ENCODE results near the gene LRRC23. TPM values are rescaled to one million over a fixed set of nuclear protein-coding genes. Genes with fewer than 3 reads are reported as not detected.

Gene LRRC23
- polyA plus RNA-seq, 3 donors = 4.9 to 6.8 (median 5.1) TPM

DNA sequence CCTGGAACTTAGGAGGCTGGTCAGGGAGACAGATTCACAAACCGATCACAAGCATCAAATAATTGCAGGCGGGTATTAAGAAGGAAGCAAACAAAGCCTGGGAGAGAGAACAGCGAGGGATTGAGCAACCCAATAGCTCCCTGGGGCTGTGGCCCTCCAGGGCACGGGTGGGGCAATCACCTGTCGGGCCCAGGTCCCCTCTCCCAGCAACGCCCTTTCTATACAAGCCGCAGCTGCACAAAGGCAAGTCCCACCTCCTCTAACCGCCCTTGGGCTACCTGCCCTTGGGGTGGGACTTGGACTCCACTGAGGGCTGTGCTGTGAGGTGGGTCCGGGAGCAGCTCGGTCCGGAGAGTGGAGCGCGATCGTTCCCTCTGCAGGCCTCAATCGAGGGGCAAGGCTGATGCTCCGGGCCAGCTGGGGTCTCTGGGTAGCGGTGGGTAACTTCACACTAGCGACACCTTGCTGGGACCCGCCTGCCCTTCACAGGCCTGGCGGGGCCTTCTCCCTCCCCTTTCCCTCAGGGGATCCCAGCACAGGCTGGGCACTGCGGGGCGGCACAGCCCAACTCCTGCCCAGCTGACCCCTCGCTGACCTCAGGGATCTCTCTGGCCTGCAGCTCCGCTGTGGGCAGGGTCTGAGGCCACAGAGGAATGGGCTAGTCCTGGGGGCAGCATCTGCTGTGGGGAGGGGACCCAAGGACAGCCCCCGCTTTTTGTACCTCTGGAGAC lies 57.8 kb downstream of the LRRC23 start:
- H3K27me3 Mint-ChIP-seq (ENCODE audit: low read depth in 3 of 3) = peaks cover 0 to 7% (median 0%) of the 10 kb centered on the region in 3 donors
- TF ChIP-seq, protein P1, sequence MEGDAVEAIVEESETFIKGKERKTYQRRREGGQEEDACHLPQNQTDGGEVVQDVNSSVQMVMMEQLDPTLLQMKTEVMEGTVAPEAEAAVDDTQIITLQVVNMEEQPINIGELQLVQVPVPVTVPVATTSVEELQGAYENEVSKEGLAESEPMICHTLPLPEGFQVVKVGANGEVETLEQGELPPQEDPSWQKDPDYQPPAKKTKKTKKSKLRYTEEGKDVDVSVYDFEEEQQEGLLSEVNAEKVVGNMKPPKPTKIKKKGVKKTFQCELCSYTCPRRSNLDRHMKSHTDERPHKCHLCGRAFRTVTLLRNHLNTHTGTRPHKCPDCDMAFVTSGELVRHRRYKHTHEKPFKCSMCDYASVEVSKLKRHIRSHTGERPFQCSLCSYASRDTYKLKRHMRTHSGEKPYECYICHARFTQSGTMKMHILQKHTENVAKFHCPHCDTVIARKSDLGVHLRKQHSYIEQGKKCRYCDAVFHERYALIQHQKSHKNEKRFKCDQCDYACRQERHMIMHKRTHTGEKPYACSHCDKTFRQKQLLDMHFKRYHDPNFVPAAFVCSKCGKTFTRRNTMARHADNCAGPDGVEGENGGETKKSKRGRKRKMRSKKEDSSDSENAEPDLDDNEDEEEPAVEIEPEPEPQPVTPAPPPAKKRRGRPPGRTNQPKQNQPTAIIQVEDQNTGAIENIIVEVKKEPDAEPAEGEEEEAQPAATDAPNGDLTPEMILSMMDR (IDR thresholded peaks at IDR 0.05) = no peak
- H3K4me1 Mint-ChIP-seq = peaks cover 75% of the 10 kb centered on the region
- no peaks in the 10 kb centered on the region for H3K9me3 ChIP-seq (replicated peaks in 1 of 2; ENCODE audit: control insufficient read depth in 1 of 2, insufficient read depth in 1 of 2, low read length in 2 of 2)
- H3K27ac ChIP-seq (ENCODE audit: low read depth in 1 of 2, low read length in 2 of 2) = peak overlapping the region; percentile 87 to 95
- H3K9ac ChIP-seq (ENCODE audit: insufficient read depth, low read length, poor library complexity, severe bottlenecking) = no peak overlapping the region
- peaks cover 0 to 2% (median 0%) of the 10 kb centered on the region in 7 donors for H3K9me3 Mint-ChIP-seq
- peaks cover 49 to 52% of the 10 kb centered on the region in 2 donors for H3K36me3 ChIP-seq (replicated peaks in 1 of 2; ENCODE audit: control insufficient read depth in 1 of 2, insufficient read depth in 2 of 2, low read length in 2 of 2)
- H3K4me1 ChIP-seq (ENCODE audit: control insufficient read depth in 1 of 2, insufficient read depth in 2 of 2, low read length in 2 of 2) = peaks cover 71 to 78% of the 10 kb centered on the region in 2 donors
- peak in 1 of 3 donors; percentile 49 for DNase-seq
- peak overlapping the region; percentile 50 for H3K4me2 ChIP-seq (replicated peaks; ENCODE audit: extremely low read depth, low read length, poor library complexity, severe bottlenecking)
- peak overlapping the region; percentile 65 to 67 for H3K4me3 Mint-ChIP-seq
- peaks cover 50 to 69% of the 10 kb centered on the region in 2 donors for H3K36me3 Mint-ChIP-seq
- H3K79me2 ChIP-seq (ENCODE audit: insufficient read depth, low read length) = peaks cover 31% of the 10 kb centered on the region
- H3K27me3 ChIP-seq (ENCODE audit: control insufficient read depth in 2 of 2, insufficient read depth in 2 of 2, low read length in 2 of 2) = no peaks in the 10 kb centered on the region
- intact Hi-C loops (cut with micrococcal nuclease) = loop anchor here in 1 of 2 donors (5.0 kb wide), 1 partner anchor 90 kb away; the partner anchor contains the start of gene SPSB2
- peak overlapping the region; percentile 93 to 99 (median 96) for H3K27ac Mint-ChIP-seq
- 60% methylated on average over 18 of the region's 25 CpGs for WGBS (ENCODE audit: insufficient coverage)
- H4K20me1 ChIP-seq (ENCODE audit: insufficient read depth, low read length) = peaks cover 51% of the 10 kb centered on the region
- peak overlapping the region in 1 of 3 experiments; percentile 40 for H3K4me3 ChIP-seq (replicated peaks in 1 of 3; ENCODE audit: low read depth in 2 of 3, low read length in 3 of 3)
- H2AFZ ChIP-seq (ENCODE audit: insufficient read depth, low read depth, low read length, poor library complexity, severe bottlenecking) = no peak overlapping the region

DNA sequence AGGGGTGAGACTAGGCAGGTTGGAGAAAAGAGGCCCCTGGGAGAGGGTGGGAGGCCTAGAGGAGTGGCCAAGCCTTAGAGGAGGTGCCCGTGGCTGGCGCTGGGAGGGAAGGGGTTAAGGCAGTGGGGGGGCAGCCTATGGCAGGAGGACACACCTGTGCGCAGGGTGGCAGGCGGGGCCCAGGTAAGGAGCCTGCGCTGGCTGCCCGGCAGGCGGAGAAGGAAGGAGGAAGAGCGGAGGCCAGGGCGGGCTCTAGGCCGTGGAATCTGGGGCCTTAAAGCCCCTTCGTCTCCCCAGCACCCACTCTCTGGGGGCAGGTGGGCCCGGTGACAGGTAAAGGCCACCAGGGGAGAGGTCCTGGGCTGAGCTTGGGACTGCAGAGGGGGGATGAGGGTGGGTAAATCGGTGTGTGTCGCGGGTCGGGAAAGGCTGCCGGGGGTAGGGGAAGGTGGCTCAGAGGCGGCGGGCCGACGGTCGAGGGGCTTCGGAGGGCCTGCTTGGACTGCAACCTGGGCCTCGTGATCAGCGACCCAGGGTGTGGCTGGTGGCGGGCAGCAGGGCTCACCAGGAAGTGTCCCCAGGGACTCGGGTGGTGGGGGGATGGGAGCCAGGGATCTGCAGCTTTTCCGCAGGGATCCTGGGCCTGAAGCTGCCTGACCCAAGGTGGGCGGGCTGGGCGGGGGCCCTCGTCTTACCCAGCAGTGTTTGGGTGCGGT lies 58.6 kb downstream of the LRRC23 start:
- peaks cover 28% of the 10 kb centered on the region for H3K79me2 ChIP-seq (ENCODE audit: insufficient read depth, low read length)
- peaks cover 44% of the 10 kb centered on the region for H4K20me1 ChIP-seq (ENCODE audit: insufficient read depth, low read length)
- no peaks in the 10 kb centered on the region for H3K9me3 ChIP-seq (replicated peaks in 1 of 2; ENCODE audit: control insufficient read depth in 1 of 2, insufficient read depth in 1 of 2, low read length in 2 of 2)
- TF ChIP-seq, protein P1 (IDR thresholded peaks at IDR 0.05) = no peak
- H3K27ac Mint-ChIP-seq = peak overlapping the region in 2 of 7 donors; percentile 18 to 66
- peaks cover 0 to 2% (median 0%) of the 10 kb centered on the region in 7 donors for H3K9me3 Mint-ChIP-seq
- H3K4me1 Mint-ChIP-seq = peaks cover 68% of the 10 kb centered on the region
- H2AFZ ChIP-seq (ENCODE audit: insufficient read depth, low read depth, low read length, poor library complexity, severe bottlenecking) = no peak overlapping the region
- WGBS (ENCODE audit: insufficient coverage) = 93% methylated on average over 18 of the region's 32 CpGs
- no peak overlapping the region for H3K4me3 Mint-ChIP-seq
- no peak for DNase-seq
- H3K4me3 ChIP-seq (replicated peaks in 1 of 3; ENCODE audit: low read depth in 2 of 3, low read length in 3 of 3) = no peak overlapping the region
- peaks cover 64 to 71% of the 10 kb centered on the region in 2 donors for H3K4me1 ChIP-seq (ENCODE audit: control insufficient read depth in 1 of 2, insufficient read depth in 2 of 2, low read length in 2 of 2)
- H3K27ac ChIP-seq (ENCODE audit: low read depth in 1 of 2, low read length in 2 of 2) = no peak overlapping the region
- H3K36me3 ChIP-seq (replicated peaks in 1 of 2; ENCODE audit: control insufficient read depth in 1 of 2, insufficient read depth in 2 of 2, low read length in 2 of 2) = peaks cover 49 to 52% of the 10 kb centered on the region in 2 donors
- H3K27me3 Mint-ChIP-seq (ENCODE audit: low read depth in 3 of 3) = peaks cover 0 to 7% (median 0%) of the 10 kb centered on the region in 3 donors
- peaks cover 46 to 69% of the 10 kb centered on the region in 2 donors for H3K36me3 Mint-ChIP-seq
- no peak overlapping the region for H3K4me2 ChIP-seq (replicated peaks; ENCODE audit: extremely low read depth, low read length, poor library complexity, severe bottlenecking)
- intact Hi-C loops (cut with micrococcal nuclease) = loop anchor here in 1 of 2 donors (5.0 kb wide), 1 partner anchor 91 kb away; the partner anchor contains the start of gene SPSB2
- no peak overlapping the region for H3K9ac ChIP-seq (ENCODE audit: insufficient read depth, low read length, poor library complexity, severe bottlenecking)
- H3K27me3 ChIP-seq (ENCODE audit: control insufficient read depth in 2 of 2, insufficient read depth in 2 of 2, low read length in 2 of 2) = no peaks in the 10 kb centered on the region

Measured in CD14-positive monocyte (primary cell).